HG03558 (cell line): Measurements from ENCODE around the gene EGFLAM.

Source experiments
- ATAC-seq: cut with Tn5 transposase; IDR thresholded peaks from one replicate; pipeline ENCODE4 v1.9.1; 2021; ENCODE audit warnings: moderate number of reproducible peaks; ENCODE audit not compliant: unreplicated experiment; ENCODE audit errors: extremely low read depth

The EGFLAM gene

DNA sequence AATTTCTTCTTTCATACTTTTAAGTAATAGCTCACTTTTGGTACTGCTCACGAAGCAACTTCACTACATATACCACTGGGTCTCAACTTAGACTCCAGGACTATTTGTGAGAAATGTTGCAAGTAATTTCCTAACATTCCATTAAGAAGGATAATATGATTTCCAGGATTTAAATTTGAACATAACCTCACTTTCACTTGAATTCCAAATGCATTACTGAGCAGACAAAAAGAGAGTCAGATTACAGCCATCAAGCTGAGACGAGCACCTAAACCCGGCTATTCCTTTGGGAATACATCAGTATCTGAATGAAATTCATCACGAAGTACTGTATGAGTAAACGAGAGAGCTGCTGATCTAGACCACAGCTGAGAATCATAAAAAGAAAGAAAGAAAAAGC lies 250.8 kb downstream of the EGFLAM start:
- ATAC-seq: no peak
